MG63 (cell line): ENCODE results near the gene NTNG1. TPM values are rescaled to one million over a fixed set of nuclear protein-coding genes. Genes with fewer than 3 reads are reported as not detected.

Experiments used
- DNase-seq: peaks from one replicate; pipeline ENCODE4 v3.0.0-alpha.2; 2020
- H3K27me3 ChIP-seq: fragments of 250-450 bp; sonication (Bioruptor Pico); 2 replicates; pipeline ENCODE4 v1.5.1; 2020; ENCODE audit warnings: mild to moderate bottlenecking, moderate library complexity
- H3K36me3 ChIP-seq: fragments of 250-450 bp; sonication (Bioruptor Pico); 2 replicates; pipeline ENCODE4 v1.5.1; 2020; ENCODE audit warnings: mild to moderate bottlenecking, moderate library complexity
- H3K4me3 ChIP-seq: fragments of 250-450 bp; sonication (Bioruptor Pico); 2 replicates; pipeline ENCODE4 v1.5.1; 2020; ENCODE audit warnings: mild to moderate bottlenecking, moderate library complexity
- H3K9me3 ChIP-seq: fragments of 250-450 bp; sonication (Bioruptor Pico); 2 replicates; pipeline ENCODE4 v1.5.1; 2020; ENCODE audit warnings: mild to moderate bottlenecking, moderate library complexity
- total RNA-seq: library from RNA; depleted of rRNA; stranded (reverse); fragments of >200 nt; shearing (Covaris generic); gene quantifications from 2 replicates; pipeline ENCODE4 v1.2.3, GENCODE V29; 2014; ENCODE audit warnings: low replicate concordance

Gene NTNG1
- total RNA-seq, 1 experiment from 2014 or later, result 0.13 TPM

DNA sequence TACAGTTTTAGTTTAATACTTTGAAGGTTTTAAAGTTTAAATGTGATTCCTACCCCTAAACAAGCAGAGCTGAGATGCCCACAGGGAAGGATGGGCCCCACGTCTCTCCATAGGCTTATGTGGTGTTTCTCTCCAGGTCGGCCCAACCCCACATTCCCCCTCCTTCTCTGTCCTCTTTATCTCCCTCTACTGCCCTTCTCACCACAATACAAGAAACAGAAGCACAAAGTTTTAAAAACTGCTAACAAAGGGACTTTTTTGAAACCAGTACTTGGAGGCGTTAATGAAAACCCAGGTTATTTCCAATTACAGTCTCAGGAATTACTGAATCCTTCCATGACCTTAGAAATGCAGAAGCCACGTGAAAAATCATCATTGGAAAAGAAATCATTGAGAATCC lies 324.0 kb downstream of the NTNG1 start:
- Histone ChIP-seq H3K4me3 (no peak overlapping the region), H3K27me3 (peaks cover 4% of the 10 kb centered on the region; the same call in 1 of the 2 replicates), H3K9me3 (no peaks in the 10 kb centered on the region), H3K36me3 (no peaks in the 10 kb centered on the region)
- no peak for DNase-seq

DNA sequence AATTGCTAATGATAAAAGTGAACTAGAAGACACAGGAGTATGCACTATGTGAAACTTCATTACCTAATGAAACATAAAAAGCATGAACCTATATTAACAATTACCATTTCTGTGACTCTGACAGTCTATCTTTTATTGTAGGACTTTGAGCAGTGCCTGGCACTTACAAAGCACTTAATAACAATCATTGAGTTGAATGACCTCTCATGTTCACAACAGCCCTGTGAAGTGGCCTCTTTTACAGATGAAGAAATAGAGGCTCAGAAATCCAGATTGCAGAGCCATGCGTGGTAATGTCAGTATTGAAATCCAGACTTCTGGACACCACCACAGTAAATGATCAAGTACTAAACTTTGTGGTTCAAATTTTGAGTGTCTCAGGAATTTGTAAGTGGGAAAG lies 326.4 kb downstream of the NTNG1 start:
- Histone ChIP-seq H3K9me3 (no peaks in the 10 kb centered on the region), H3K36me3 (no peaks in the 10 kb centered on the region), H3K27me3 (peaks cover 4% of the 10 kb centered on the region; the same call in 1 of the 2 replicates), H3K4me3 (no peak overlapping the region)
- no peak for DNase-seq

DNA sequence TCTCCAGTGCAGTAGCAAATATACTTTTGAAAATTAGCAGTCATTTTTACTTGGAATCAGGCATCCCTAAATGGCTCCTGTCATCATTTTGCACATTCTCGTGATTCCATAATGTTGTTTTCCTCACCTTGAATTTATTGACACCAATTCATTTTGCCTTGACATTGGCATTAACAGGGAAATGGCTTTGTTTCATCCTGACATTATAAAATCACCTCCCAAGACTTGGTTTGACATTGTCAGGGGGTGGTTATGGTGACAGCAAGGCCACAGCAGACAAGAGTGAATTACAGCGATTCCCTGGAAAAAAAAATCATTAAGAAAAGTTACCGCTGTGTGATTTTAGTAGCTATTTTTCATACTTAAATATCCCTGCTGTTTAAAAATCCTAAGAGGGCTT lies 327.0 kb downstream of the NTNG1 start:
- Histone ChIP-seq H3K27me3 (peaks cover 4% of the 10 kb centered on the region; the same call in 1 of the 2 replicates), H3K4me3 (no peak overlapping the region), H3K9me3 (no peaks in the 10 kb centered on the region), H3K36me3 (no peaks in the 10 kb centered on the region)
- DNase-seq, result no peak

DNA sequence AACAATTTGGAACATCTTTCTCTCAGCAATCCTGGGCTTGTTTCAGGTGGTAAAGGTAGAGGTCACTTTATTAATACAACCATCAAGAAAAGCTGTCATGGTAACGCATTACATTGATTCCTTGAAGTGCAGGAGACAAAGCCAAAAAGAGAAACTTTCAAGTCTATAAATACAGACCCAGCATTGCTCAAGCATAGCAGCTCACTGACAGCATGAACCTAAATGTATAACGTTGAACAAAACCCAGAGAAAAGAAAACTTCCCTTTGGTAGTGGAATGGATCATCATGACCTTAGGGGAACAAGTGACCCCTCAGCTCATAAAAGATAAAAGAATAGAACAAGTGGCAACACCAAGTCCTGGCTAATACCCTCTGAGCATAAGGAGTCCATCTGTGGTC lies 332.2 kb downstream of the NTNG1 start:
- Histone ChIP-seq H3K9me3 (no peaks in the 10 kb centered on the region), H3K36me3 (no peaks in the 10 kb centered on the region), H3K4me3 (no peak overlapping the region), H3K27me3 (no peaks in the 10 kb centered on the region)
- DNase-seq, result no peak

DNA sequence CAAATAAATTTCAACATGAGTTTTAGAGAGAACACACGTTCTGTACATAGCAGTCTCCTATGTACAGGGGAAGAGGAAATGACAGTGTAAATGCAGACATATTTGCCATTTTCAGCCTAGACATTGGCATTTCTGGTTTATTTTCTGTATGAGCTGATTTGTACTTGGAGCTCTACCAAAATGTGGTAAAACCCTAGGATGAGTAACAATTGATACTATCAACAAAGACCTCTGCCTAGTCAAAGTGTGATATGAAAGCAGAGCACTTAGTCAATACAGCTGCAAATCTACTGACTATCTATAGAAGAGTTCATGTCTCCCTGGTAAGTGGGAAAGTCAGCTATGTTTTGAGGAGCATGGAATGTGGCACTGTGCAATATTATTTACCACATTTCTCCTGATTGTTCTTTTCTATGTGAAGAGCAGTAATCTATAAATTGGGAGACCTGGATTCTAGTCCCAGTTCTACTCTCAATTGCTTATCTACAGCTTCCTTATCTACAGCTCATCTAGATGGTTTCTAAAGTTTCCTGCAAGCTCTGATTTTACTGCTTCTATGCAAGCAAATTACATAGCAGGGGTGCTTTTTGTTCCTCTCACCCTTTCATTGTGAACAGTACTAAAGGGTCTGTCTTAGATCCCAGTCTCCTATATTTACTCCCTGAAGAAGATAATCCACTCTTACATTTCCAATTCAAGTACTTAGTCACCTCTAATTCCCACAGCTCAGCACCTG lies 334.2 kb downstream of the NTNG1 start:
- no peak for DNase-seq
- Histone ChIP-seq H3K27me3 (no peaks in the 10 kb centered on the region; the same call in 1 of the 2 replicates), H3K4me3 (no peak overlapping the region), H3K36me3 (no peaks in the 10 kb centered on the region), H3K9me3 (no peaks in the 10 kb centered on the region)

DNA sequence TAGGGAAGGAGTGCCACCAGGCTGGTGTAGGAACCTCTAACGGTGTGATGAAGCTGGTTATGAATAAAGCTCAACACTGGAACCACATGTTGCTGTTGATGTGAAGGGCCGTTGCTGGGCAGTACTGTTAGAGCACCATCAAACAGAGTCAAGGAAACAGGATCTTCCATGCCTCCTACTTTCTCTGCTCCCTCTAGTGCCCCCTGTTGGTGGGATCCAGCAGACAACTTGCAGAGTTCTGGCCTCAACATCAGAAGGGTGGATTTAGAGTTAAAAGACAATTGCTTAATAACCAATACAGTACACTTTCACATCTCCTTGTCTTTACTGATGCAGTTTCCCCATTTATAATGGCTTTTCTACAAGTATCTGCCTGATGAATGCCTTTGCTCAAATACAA lies 336.4 kb downstream of the NTNG1 start:
- H3K27me3 ChIP-seq, result no peaks in the 10 kb centered on the region; the same call in 1 of the 2 replicates
- DNase-seq, result no peak
- H3K9me3 ChIP-seq, result no peaks in the 10 kb centered on the region
- H3K4me3 ChIP-seq, result no peak overlapping the region
- H3K36me3 ChIP-seq, result no peaks in the 10 kb centered on the region

DNA sequence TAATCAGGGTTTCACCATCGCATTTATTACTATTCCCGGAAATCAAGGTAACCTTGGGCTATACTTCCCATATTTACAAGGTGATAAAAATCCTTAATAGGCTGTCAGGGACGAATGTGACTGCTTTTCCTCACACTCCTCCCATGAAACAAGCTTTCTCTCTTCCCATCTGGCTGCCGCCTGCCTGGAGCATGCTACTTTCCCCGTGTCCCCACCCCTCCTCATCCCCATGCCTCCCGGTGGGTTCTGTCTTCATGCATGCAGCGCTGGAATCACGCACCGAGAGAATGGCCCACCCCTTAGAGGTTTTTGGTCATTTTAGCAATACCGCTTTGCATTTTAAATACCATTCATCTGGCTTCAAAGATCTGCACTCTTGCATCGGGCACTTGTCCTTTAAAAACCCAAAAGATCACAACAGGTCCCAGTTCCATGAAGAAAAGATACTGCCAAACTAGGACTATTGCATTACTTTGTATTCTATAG lies 339.1 kb downstream of the NTNG1 start:
- no peak for DNase-seq
- Histone ChIP-seq H3K4me3 (no peak overlapping the region), H3K27me3 (no peaks in the 10 kb centered on the region; the same call in 1 of the 2 replicates), H3K9me3 (no peaks in the 10 kb centered on the region), H3K36me3 (no peaks in the 10 kb centered on the region)

DNA sequence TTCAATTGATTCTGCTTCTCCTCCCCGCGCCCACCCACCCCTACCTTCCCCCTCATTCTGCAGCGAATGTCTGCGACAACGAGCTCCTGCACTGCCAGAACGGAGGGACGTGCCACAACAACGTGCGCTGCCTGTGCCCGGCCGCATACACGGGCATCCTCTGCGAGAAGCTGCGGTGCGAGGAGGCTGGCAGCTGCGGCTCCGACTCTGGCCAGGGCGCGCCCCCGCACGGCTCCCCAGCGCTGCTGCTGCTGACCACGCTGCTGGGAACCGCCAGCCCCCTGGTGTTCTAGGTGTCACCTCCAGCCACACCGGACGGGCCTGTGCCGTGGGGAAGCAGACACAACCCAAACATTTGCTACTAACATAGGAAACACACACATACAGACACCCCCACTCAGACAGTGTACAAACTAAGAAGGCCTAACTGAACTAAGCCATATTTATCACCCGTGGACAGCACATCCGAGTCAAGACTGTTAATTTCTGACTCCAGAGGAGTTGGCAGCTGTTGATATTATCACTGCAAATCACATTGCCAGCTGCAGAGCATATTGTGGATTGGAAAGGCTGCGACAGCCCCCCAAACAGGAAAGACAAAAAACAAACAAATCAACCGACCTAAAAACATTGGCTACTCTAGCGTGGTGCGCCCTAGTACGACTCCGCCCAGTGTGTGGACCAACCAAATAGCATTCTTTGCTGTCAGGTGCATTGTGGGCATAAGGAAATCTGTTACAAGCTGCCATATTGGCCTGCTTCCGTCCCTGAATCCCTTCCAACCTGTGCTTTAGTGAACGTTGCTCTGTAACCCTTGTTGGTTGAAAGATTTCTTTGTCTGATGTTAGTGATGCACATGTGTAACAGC lies 339.9 kb downstream of the NTNG1 start:
- no peak overlapping the region for H3K4me3 ChIP-seq
- H3K27me3 ChIP-seq, result no peaks in the 10 kb centered on the region; the same call in 1 of the 2 replicates
- H3K9me3 ChIP-seq, result no peaks in the 10 kb centered on the region
- DNase-seq, result no peak
- no peaks in the 10 kb centered on the region for H3K36me3 ChIP-seq

DNA sequence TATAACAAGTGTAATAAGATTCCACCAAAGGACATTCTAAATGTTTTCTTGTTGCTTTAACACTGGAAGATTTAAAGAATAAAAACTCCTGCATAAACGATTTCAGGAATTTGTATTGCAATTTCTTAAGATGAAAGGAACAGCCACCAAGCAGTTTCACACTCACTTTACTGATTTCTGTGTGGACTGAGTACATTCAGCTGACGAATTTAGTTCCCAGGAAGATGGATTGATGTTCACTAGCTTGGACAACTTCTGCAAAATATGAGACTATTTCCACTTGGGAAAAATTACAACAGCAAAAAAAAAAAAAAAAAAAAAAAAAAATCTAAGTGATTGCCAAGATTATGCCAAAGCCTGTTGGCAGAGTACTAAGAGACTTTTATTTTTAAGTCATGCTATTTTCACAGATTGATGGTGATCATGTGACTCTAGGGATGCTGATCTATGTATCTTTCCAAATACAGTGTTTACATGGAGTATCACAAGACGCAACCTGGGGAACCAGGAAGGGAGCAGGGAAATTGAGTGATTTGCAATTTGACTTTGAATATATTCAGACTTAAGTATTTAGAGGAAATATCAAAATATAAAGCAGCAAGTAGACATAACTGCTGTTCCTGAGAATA lies 341.0 kb downstream of the NTNG1 start:
- Histone ChIP-seq H3K4me3 (no peak overlapping the region), H3K36me3 (no peaks in the 10 kb centered on the region), H3K9me3 (no peaks in the 10 kb centered on the region), H3K27me3 (no peaks in the 10 kb centered on the region; the same call in 1 of the 2 replicates)
- DNase-seq, result no peak

DNA sequence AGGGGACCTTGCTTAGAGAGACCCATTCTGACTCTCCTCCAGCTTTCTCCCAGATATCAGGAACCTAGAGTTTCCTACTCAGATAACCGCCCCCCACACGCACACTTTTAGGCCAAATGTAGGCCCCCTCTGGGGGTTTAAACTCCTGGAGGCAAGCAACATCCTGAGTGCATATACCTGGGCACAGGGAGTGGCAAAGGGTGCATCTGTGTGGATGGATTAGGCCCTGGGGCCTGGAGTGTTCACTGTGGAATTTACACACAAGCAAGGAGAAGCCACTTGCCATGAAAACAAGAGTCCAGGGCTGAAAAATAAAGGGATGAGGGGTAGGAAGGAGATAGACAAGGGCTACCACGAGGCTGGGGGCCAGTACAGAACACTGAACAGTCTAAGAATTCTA lies 343.1 kb downstream of the NTNG1 start:
- H3K36me3 ChIP-seq, result no peaks in the 10 kb centered on the region
- no peak for DNase-seq
- no peaks in the 10 kb centered on the region; the same call in 1 of the 2 replicates for H3K27me3 ChIP-seq
- H3K4me3 ChIP-seq, result no peak overlapping the region
- no peaks in the 10 kb centered on the region for H3K9me3 ChIP-seq

DNA sequence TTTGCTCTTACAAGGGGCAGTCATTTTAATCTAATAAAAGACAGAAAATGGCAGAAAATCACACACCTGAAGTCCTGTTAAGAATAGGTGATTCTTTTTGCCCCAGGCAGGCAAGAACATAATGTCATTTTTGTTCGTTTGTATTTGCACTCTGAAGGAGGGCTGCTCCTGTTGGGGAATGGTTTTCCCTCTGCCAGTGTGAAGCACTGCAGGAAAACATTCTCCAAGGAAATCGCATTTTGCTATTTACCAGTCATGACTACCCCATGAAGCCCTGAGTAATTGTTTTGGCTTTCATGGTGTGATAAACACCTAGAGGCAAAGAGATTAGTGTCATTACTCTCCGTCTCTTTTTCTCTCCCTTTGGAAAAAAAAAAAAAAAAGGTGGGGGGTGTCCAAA lies 345.5 kb downstream of the NTNG1 start:
- H3K27me3 ChIP-seq, result no peaks in the 10 kb centered on the region; the same call in 1 of the 2 replicates

DNA sequence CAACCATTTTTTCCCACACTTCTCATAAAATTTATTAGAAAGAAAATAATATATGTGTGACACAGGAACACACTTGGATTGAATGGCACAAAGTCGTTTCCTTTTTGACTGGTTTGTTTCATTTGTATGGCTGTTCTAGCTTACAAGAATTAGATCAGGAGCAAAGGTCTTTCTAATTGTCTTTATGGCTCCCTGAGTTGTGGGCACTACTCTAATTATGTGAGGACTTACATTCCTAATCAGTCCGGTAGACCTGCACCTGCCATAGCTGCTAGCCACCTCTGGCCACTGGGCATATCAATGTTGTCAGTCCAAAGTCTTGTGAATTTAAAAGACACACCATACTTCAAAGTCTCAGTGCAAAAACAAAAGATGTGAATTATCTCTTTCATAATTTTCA lies 346.7 kb downstream of the NTNG1 start:
- Histone ChIP-seq H3K4me3 (no peak overlapping the region), H3K9me3 (no peaks in the 10 kb centered on the region)

More for the DNA sequence above, 345.5 kb downstream of the NTNG1 start:
- no peaks in the 10 kb centered on the region for H3K9me3 ChIP-seq
- H3K36me3 ChIP-seq, result no peaks in the 10 kb centered on the region
- DNase-seq, result no peak
- no peak overlapping the region for H3K4me3 ChIP-seq

DNA sequence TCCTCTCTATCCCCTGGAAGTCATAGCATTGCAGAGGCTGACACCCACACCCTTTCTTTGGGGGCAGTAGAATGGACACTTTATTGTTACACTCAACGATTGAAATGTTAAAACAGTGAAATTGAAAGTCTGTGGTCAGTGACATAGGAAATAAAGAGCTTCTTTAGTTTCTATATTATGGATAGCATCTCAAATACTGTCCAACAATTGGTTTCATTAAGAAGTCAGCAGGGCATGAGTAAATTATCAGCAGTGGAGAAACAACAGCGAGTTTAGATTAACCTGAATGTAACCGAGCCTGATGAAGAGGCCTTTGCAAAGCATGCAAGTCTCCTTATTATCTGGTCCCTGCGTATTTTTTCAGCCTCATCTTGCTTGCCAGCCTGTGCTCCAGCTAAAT lies 350.7 kb downstream of the NTNG1 start:
- DNase-seq, result no peak
- H3K27me3 ChIP-seq, result no peaks in the 10 kb centered on the region; the same call in 1 of the 2 replicates
- no peaks in the 10 kb centered on the region for H3K9me3 ChIP-seq
- H3K36me3 ChIP-seq, result no peaks in the 10 kb centered on the region
- H3K4me3 ChIP-seq, result no peak overlapping the region

More for the DNA sequence above, 346.7 kb downstream of the NTNG1 start:
- Histone ChIP-seq H3K27me3 (no peaks in the 10 kb centered on the region; the same call in 1 of the 2 replicates), H3K36me3 (no peaks in the 10 kb centered on the region)
- no peak for DNase-seq

DNA sequence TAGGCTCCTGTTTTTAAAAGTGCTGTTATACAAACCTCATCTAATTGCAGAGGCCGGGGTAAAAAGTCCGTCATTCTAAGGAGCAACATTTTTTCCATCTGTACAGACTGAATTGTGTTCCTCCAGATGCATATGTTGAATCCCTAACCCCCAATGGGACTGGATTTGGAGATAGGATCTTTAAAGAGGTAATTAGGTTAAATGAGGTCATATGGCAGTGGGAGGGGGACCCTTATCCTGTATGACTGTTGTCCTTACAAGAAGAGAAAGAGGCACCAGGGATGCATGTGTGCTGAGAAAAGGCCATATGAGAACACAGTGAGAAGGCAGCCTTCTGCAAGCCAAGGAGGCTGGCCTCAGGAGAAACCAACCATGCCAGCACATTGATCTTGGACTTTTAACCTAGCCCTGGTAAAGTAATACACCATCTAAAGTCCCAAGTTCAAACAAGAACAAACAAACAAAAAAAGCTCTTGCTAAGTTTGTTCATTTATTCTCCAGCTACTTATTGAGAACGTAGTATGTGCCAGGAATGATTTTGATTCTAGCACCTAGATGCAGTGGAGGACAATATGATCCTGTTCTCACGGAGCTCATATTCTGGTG lies 352.4 kb downstream of the NTNG1 start:
- no peak for DNase-seq
- Histone ChIP-seq H3K4me3 (no peak overlapping the region), H3K9me3 (no peaks in the 10 kb centered on the region), H3K27me3 (no peaks in the 10 kb centered on the region; the same call in 1 of the 2 replicates), H3K36me3 (no peaks in the 10 kb centered on the region)

DNA sequence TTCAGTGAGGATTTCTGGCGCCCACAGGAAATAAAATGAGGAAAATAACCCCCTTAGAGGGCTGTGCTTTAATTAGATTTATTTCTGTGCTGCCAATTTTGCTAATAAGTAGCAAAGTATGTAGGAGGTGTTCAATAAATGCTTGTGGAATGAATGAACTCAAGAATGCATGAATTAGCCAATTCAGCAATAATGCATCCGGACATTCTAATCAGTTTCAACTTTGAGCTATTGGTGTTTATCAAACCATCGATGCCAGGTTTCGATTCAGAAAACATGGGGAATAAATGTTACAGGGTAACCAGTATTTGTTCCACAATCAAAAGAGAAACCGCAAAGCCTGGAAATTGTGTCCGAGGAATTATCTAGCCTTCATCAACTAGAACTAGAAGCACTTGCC lies 353.2 kb downstream of the NTNG1 start:
- Histone ChIP-seq H3K4me3 (no peak overlapping the region), H3K36me3 (no peaks in the 10 kb centered on the region), H3K27me3 (no peaks in the 10 kb centered on the region; the same call in 1 of the 2 replicates), H3K9me3 (no peaks in the 10 kb centered on the region)
- DNase-seq, result no peak

DNA sequence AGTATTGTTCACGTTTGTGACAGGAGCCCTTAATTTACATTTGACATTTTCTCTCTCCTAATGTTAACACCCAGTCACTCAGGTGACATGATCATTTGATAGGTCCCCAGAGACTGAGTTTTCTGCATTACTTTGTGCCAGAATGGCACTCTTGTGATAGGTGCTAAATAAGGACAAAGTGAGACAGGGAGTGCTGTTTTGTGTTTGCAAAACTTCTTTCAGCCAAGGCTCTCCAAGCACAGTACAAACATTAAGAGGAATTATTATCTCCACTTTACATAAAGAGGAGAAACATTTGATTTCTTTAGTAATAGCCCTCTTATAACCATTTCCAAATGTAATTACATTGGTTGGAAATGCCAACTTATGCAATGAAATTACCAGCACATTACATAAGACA lies 355.2 kb downstream of the NTNG1 start:
- H3K9me3 ChIP-seq, result no peaks in the 10 kb centered on the region
- DNase-seq, result no peak
- H3K36me3 ChIP-seq, result no peaks in the 10 kb centered on the region
- H3K27me3 ChIP-seq, result no peaks in the 10 kb centered on the region
- no peak overlapping the region for H3K4me3 ChIP-seq
